ENCODE measurements around the gene NME2.

GRCh38 chr17:51180486-51180885 is 14.3 kb downstream of the NME2 start:
- TF ChIP-seq POLR2A (IDR thresholded peaks at IDR 0.05; ENCODE audit: low read depth, low read length), result no peak
- no peak for TF ChIP-seq POLR2AphosphoS5 (IDR thresholded peaks at IDR 0.05; ENCODE audit: low read depth, low read length)
- TF ChIP-seq TAF1 (IDR thresholded peaks at IDR 0.05; ENCODE audit: borderline replicate concordance, low read depth, low read length), result no peak
